Measurements from ENCODE around the gene ZNF789. TPM values are rescaled to one million over a fixed set of nuclear protein-coding genes. Genes with fewer than 3 reads are reported as not detected.
"Not testable (repeated sequence)": the region's sequence is repeated elsewhere in the genome, so short reads cannot be mapped to it uniquely, and the experiment has no call there.

Gene ZNF789
- total and polyA plus RNA-seq, 2 donors (not counting 3 experiments of a cell fraction or from before 2014, with no cell fraction given): 11.6 to 21.6 TPM

DNA sequence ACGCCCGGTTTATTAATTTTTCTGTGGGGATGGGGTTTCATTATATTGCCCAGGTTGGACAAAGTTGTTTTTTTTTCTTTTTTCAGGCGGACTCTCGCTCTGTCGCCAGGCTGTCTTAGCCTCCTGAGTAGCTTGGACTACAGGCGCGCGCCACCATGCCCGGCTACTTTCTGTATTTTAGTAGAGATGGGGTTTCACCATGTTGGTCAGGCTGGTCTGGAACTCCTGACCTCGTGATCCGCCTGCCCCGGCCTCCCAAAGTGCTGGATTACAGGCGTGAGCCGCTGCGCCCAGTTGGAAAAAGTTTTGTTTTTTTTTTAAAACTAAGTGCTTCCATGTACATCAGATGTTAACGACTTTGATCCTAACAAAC is 27.9 kb downstream of the ZNF789 start:
- peaks cover 0 to 3% of the 10 kb centered on the region in 2 experiments for H3K36me3 ChIP-seq (ENCODE audit: control insufficient read depth in 2 of 2, extremely low read depth in 1 of 2, insufficient read depth in 2 of 2, low read length in 2 of 2)
- TF ChIP-seq, protein P1, sequence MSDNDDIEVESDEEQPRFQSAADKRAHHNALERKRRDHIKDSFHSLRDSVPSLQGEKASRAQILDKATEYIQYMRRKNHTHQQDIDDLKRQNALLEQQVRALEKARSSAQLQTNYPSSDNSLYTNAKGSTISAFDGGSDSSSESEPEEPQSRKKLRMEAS (IDR thresholded peaks at IDR 0.05; ENCODE audit: insufficient read depth, insufficient read length): no peak
- TF ChIP-seq MYC (IDR thresholded peaks at IDR 0.05; ENCODE audit: low read depth, low read length) (no peak), FOS (IDR thresholded peaks at IDR 0.05; ENCODE audit: borderline replicate concordance, insufficient read depth, low read length) (no peak), POLR2AphosphoS5 (IDR thresholded peaks at IDR 0.05; ENCODE audit: insufficient read depth, low read depth, low read length) (no peak), POLR2A (IDR thresholded peaks at IDR 0.05; ENCODE audit: low read depth, low read length) (no peak)
- TF ChIP-seq, protein P2, sequence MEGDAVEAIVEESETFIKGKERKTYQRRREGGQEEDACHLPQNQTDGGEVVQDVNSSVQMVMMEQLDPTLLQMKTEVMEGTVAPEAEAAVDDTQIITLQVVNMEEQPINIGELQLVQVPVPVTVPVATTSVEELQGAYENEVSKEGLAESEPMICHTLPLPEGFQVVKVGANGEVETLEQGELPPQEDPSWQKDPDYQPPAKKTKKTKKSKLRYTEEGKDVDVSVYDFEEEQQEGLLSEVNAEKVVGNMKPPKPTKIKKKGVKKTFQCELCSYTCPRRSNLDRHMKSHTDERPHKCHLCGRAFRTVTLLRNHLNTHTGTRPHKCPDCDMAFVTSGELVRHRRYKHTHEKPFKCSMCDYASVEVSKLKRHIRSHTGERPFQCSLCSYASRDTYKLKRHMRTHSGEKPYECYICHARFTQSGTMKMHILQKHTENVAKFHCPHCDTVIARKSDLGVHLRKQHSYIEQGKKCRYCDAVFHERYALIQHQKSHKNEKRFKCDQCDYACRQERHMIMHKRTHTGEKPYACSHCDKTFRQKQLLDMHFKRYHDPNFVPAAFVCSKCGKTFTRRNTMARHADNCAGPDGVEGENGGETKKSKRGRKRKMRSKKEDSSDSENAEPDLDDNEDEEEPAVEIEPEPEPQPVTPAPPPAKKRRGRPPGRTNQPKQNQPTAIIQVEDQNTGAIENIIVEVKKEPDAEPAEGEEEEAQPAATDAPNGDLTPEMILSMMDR (IDR thresholded peaks at IDR 0.05; ENCODE audit: extremely low read depth in 1 of 2, insufficient read depth in 1 of 2, low read depth in 1 of 2, low read length in 2 of 2): no peak
- intact Hi-C loops (cut with micrococcal nuclease) (loop anchor here (1.0 kb wide), 1 partner anchor 28 kb away; the partner anchor contains the start of gene ZNF789), dilution Hi-C loops (cut with MboI; ENCODE audit: extremely low pct_ligation_motif_present, low sequenced_read_pairs) (no loop called here)
- TSS peak; percentile 24 for BruUV-seq (replicated peaks)
- H3K79me2 ChIP-seq (ENCODE audit: control insufficient read depth, insufficient read depth, low read length): peaks cover 36% of the 10 kb centered on the region
- H3K4me3 ChIP-seq (replicated peaks in 1 of 3; ENCODE audit: insufficient read depth in 1 of 3, low read depth in 1 of 3, low read length in 3 of 3): peak overlapping the region; percentile 28 to 79 (median 75)
- no peaks in the 10 kb centered on the region for H4K20me1 ChIP-seq (replicated peaks; ENCODE audit: control insufficient read depth, extremely low read depth, insufficient read depth, low read length)
- peak overlapping the region; percentile 78 for H3K27ac ChIP-seq (ENCODE audit: insufficient read depth, low read depth, low read length)
- no peaks in the 10 kb centered on the region for H3K9me3 ChIP-seq (replicated peaks; ENCODE audit: control insufficient read depth, insufficient read depth, low read length)
- no peaks in the 10 kb centered on the region for H3K9me1 ChIP-seq (replicated peaks; ENCODE audit: control insufficient read depth, extremely low read depth, insufficient read depth, low read length)
- peak overlapping the region; percentile 33 for H3K4me2 ChIP-seq (ENCODE audit: insufficient read depth, low read length)
- peak overlapping the region; percentile 61 for H2AFZ ChIP-seq (ENCODE audit: low read depth, low read length)
- POLR2A ChIA-PET: interaction anchor here (0.9 kb wide), 1 partner anchor 51 kb away, joined by 3 read pairs; the partner anchor contains the start of gene FAM200A
- FAIRE-seq (no peak), DNase-seq (ENCODE audit: low read depth, low spot score) (no peak)
- CTCF ChIA-PET: interaction anchor here (1.2 to 1.7 kb wide), 3 partner anchors 28 to 413 kb away, joined by 3 to 4 read pairs (median 4); partner anchors contain the start of genes FAM200A and ZNF789
- peak overlapping the region; percentile 81 for H3K9ac ChIP-seq (replicated peaks; ENCODE audit: extremely low read depth, insufficient read depth, low read length)
- no peaks in the 10 kb centered on the region for H3K27me3 ChIP-seq (ENCODE audit: control insufficient read depth in 2 of 2, insufficient read depth in 2 of 2, low read length in 2 of 2)
- peaks cover 19% of the 10 kb centered on the region for H3K4me1 ChIP-seq (ENCODE audit: control insufficient read depth, extremely low read depth, insufficient read depth, low read length)

DNA sequence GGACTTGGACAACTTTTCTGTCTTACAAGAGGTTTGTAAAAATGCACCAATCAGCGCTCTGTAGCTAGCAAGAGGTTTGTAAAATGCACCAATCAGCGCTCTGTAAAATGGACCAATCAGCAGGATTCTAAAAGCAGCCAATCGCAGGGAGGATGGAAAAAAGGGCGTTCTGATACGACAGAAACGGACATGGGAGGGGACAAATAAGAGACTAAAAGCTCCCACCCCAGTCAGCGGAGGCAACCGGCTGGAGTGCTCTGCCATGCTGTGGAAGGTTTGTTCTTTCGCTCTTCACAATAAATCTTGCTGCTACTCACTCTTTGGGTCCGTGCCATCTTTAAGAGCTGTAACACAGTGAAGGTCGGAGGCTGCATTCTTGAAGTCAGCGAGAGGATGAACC is 28.5 kb downstream of the ZNF789 start:
- H2AFZ ChIP-seq (ENCODE audit: low read depth, low read length); H3K27me3 ChIP-seq (ENCODE audit: control insufficient read depth in 2 of 2, insufficient read depth in 2 of 2, low read length in 2 of 2); H3K9ac ChIP-seq (replicated peaks; ENCODE audit: extremely low read depth, insufficient read depth, low read length); FAIRE-seq; H4K20me1 ChIP-seq (replicated peaks; ENCODE audit: control insufficient read depth, extremely low read depth, insufficient read depth, low read length); H3K9me1 ChIP-seq (replicated peaks; ENCODE audit: control insufficient read depth, extremely low read depth, insufficient read depth, low read length); intact Hi-C loops (cut with micrococcal nuclease); BruUV-seq (replicated peaks); DNase-seq (ENCODE audit: low read depth, low spot score); CTCF ChIA-PET; H3K27ac ChIP-seq (ENCODE audit: insufficient read depth, low read depth, low read length); H3K4me3 ChIP-seq (replicated peaks in 1 of 3; ENCODE audit: insufficient read depth in 1 of 3, low read depth in 1 of 3, low read length in 3 of 3); H3K36me3 ChIP-seq (ENCODE audit: control insufficient read depth in 2 of 2, extremely low read depth in 1 of 2, insufficient read depth in 2 of 2, low read length in 2 of 2); H3K9me3 ChIP-seq (replicated peaks; ENCODE audit: control insufficient read depth, insufficient read depth, low read length); dilution Hi-C loops (cut with MboI; ENCODE audit: extremely low pct_ligation_motif_present, low sequenced_read_pairs): not testable (repeated sequence)
- Histone ChIP-seq H3K4me1 (ENCODE audit: control insufficient read depth, extremely low read depth, insufficient read depth, low read length) (peaks cover 25% of the 10 kb centered on the region), H3K79me2 (ENCODE audit: control insufficient read depth, insufficient read depth, low read length) (peaks cover 40% of the 10 kb centered on the region), H3K4me2 (ENCODE audit: insufficient read depth, low read length) (peak overlapping the region; percentile 33)
- POLR2A ChIA-PET: interaction anchor here (0.9 kb wide), 1 partner anchor 51 kb away, joined by 3 read pairs; the partner anchor contains the start of gene FAM200A
